Measurements from ENCODE around the gene PIP5K1B. TPM values are rescaled to one million over a fixed set of nuclear protein-coding genes. Genes with fewer than 3 reads are reported as not detected.

PIP5K1B gene
- total and polyA plus RNA-seq, 5 donors: 37.8 to 81.5 (median 67.9) TPM

GRCh38 chr9:68904454-68904853 lies 199.4 kb downstream of the PIP5K1B start:
- intact Hi-C loops (cut with DNase I): loop anchor here in 1 of 4 donors (2.0 kb wide), 1 partner anchor 14 kb away; no protein-coding TSS in a partner anchor
- ATAC-seq (peak; percentile 57 to 73), DNase-seq (no peak)
- WGBS: 39% methylated on average over 6 of the region's 6 CpGs
- no peaks in the 10 kb centered on the region for H3K9me3 ChIP-seq (ENCODE audit: control insufficient read depth, low read length)
- no peaks in the 10 kb centered on the region for H3K27me3 ChIP-seq (ENCODE audit: control insufficient read depth, insufficient read depth)
- H3K27ac ChIP-seq (ENCODE audit: low read length): no peak overlapping the region
- H3K4me3 ChIP-seq (ENCODE audit: low read length): no peak overlapping the region
- peaks cover 3% of the 10 kb centered on the region for H3K4me1 ChIP-seq (ENCODE audit: control insufficient read depth, insufficient read depth, low read length)

DNA sequence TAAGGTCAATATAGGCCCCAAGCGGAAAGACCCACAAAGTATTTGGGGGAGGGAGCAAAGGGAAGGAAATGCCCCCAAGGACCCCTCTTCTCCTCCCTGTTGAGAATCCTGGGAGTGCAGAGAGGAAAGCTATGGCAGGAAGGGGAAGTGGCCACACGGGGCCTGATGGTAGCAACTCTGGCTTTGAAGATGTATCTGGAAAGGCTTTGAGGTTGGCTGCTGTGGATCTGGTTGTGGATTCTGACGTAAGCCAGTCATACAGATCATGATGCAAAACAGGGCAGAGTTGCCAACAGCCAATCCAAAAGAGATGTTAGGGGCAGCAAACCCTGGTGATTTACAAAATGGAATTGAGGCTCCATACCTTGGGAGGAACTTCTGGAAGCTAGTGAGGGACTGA lies 200.1 kb downstream of the PIP5K1B start:
- Histone ChIP-seq H3K9me3 (ENCODE audit: control insufficient read depth, low read length) (no peaks in the 10 kb centered on the region), H3K27me3 (ENCODE audit: control insufficient read depth, insufficient read depth) (no peaks in the 10 kb centered on the region), H3K4me3 (ENCODE audit: low read length) (no peak overlapping the region), H3K27ac (ENCODE audit: low read length) (peak overlapping the region; percentile 30), H3K4me1 (ENCODE audit: control insufficient read depth, insufficient read depth, low read length) (peaks cover 3% of the 10 kb centered on the region)
- WGBS: 30% methylated on average over 3 of the region's 3 CpGs
- ATAC-seq (no peak), DNase-seq (no peak)
- intact Hi-C loops (cut with DNase I): loop anchor here in 1 of 4 donors (2.0 kb wide), 1 partner anchor 14 kb away; no protein-coding TSS in a partner anchor

- H3K27ac ChIP-seq (ENCODE audit: low read length): no peak overlapping the region
- H3K4me1 ChIP-seq (ENCODE audit: control insufficient read depth, insufficient read depth, low read length): peaks cover 3% of the 10 kb centered on the region
- H3K27me3 ChIP-seq (ENCODE audit: control insufficient read depth, insufficient read depth): no peaks in the 10 kb centered on the region
- intact Hi-C loops (cut with DNase I): no loop called here
- ATAC-seq (no peak), DNase-seq (no peak)
- no peaks in the 10 kb centered on the region for H3K9me3 ChIP-seq (ENCODE audit: control insufficient read depth, low read length)
- WGBS: 92% methylated on average over 2 of the region's 2 CpGs
- no peak overlapping the region for H3K4me3 ChIP-seq (ENCODE audit: low read length)
These were observed 202.9 kb downstream of the PIP5K1B start for GRCh38 chr9:68907910-68908309.

DNA sequence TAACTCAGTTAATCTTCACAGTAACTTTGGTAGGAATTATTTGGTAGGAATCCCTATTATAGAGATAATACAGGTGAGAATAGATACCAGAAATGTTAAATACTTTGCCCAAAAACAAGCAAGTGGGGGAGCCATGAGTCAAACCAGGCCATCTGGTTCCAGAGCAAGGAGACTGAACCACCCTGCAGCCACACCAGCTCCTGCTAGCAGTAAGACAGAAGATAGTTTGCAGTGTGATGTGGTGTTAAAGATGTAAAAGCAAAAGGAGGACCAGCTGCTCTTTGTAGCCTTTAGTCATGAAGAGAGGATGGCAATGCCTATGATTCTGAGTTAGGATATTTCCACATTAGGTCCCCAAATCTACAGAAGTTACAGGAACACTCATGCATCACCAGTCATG lies 207.5 kb downstream of the PIP5K1B start:
- intact Hi-C loops (cut with DNase I): no loop called here
- Histone ChIP-seq H3K27me3 (ENCODE audit: control insufficient read depth, insufficient read depth) (no peaks in the 10 kb centered on the region), H3K9me3 (ENCODE audit: control insufficient read depth, low read length) (no peaks in the 10 kb centered on the region), H3K4me1 (ENCODE audit: control insufficient read depth, insufficient read depth, low read length) (peaks cover 2% of the 10 kb centered on the region), H3K27ac (ENCODE audit: low read length) (no peak overlapping the region), H3K4me3 (ENCODE audit: low read length) (no peak overlapping the region)
- DNase-seq (no peak), ATAC-seq (no peak)

DNA sequence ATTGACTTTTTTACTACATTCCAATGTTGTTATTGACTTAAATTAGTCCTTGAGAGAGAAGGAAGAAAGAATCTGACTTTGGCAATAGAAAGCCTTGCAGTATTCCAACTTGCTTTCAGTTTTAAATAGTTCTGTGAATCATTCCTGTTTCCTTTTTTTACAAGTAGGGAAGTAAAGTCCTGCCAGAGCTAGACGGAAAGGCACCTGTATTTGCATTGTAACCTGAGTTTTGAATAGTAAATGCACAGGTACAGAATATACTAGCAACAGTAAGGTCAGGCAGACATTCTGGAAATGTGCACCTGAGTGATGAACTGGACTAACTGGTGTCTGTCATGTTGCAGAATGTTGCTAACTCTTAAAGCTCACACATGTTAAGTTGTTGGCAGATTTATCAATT lies 208.0 kb downstream of the PIP5K1B start:
- no peak for ATAC-seq
- WGBS: 10% methylated on average over 1 of the region's 1 CpG
- intact Hi-C loops (cut with DNase I): no loop called here
- Histone ChIP-seq H3K4me3 (ENCODE audit: low read length) (no peak overlapping the region), H3K4me1 (ENCODE audit: control insufficient read depth, insufficient read depth, low read length) (peaks cover 2% of the 10 kb centered on the region), H3K9me3 (ENCODE audit: control insufficient read depth, low read length) (no peaks in the 10 kb centered on the region), H3K27me3 (ENCODE audit: control insufficient read depth, insufficient read depth) (no peaks in the 10 kb centered on the region), H3K27ac (ENCODE audit: low read length) (no peak overlapping the region)
- DNase-seq: no peak

- Histone ChIP-seq H3K9me3 (ENCODE audit: control insufficient read depth, low read length) (no peaks in the 10 kb centered on the region), H3K27ac (ENCODE audit: low read length) (no peak overlapping the region), H3K4me1 (ENCODE audit: control insufficient read depth, insufficient read depth, low read length) (peaks cover 2% of the 10 kb centered on the region), H3K4me3 (ENCODE audit: low read length) (no peak overlapping the region), H3K27me3 (ENCODE audit: control insufficient read depth, insufficient read depth) (no peaks in the 10 kb centered on the region)
- 62% methylated on average over 2 of the region's 2 CpGs for WGBS
- intact Hi-C loops (cut with DNase I): no loop called here
- ATAC-seq (no peak), DNase-seq (no peak)
These were observed 209.7 kb downstream of the PIP5K1B start for GRCh38 chr9:68914751-68915150.

DNA sequence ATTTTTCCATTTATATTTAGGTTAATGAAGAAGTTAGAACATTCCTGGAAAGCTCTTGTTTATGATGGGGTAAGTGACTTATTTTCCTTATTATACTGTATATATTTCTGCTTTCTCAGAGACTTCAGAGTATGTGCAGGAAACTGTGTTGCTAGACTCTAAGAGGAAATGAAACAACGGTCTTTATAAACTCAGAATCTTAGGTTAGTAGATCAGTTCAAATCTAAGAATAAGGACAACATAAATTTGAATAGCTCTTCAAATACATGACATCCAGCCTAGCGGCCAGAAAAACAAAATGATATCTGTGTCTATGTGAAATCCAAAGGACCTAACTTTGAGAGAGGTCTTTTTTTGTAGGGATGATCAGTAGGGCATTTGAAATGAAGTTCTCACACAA lies 214.6 kb downstream of the PIP5K1B start:
- no peaks in the 10 kb centered on the region for H3K27me3 ChIP-seq (ENCODE audit: control insufficient read depth, insufficient read depth)
- peaks cover 2% of the 10 kb centered on the region for H3K4me1 ChIP-seq (ENCODE audit: control insufficient read depth, insufficient read depth, low read length)
- H3K9me3 ChIP-seq (ENCODE audit: control insufficient read depth, low read length): no peaks in the 10 kb centered on the region
- 59% methylated on average over 2 of the region's 2 CpGs for WGBS
- ATAC-seq (no peak), DNase-seq (no peak)
- no peak overlapping the region for H3K27ac ChIP-seq (ENCODE audit: low read length)
- no peak overlapping the region for H3K4me3 ChIP-seq (ENCODE audit: low read length)
- intact Hi-C loops (cut with DNase I): no loop called here

- WGBS: 97% methylated on average over 1 of the region's 1 CpG
- Histone ChIP-seq H3K4me3 (ENCODE audit: low read length) (no peak overlapping the region), H3K27me3 (ENCODE audit: control insufficient read depth, insufficient read depth) (no peaks in the 10 kb centered on the region), H3K9me3 (ENCODE audit: control insufficient read depth, low read length) (no peaks in the 10 kb centered on the region), H3K4me1 (ENCODE audit: control insufficient read depth, insufficient read depth, low read length) (no peaks in the 10 kb centered on the region), H3K27ac (ENCODE audit: low read length) (no peak overlapping the region)
- ATAC-seq (no peak), DNase-seq (no peak)
- intact Hi-C loops (cut with DNase I): no loop called here
These were observed 215.9 kb downstream of the PIP5K1B start for GRCh38 chr9:68920921-68921320.

GRCh38 chr9:68923480-68923879 lies 218.4 kb downstream of the PIP5K1B start:
- Histone ChIP-seq H3K4me3 (ENCODE audit: low read length) (no peak overlapping the region), H3K27ac (ENCODE audit: low read length) (no peak overlapping the region), H3K27me3 (ENCODE audit: control insufficient read depth, insufficient read depth) (no peaks in the 10 kb centered on the region), H3K9me3 (ENCODE audit: control insufficient read depth, low read length) (no peaks in the 10 kb centered on the region), H3K4me1 (ENCODE audit: control insufficient read depth, insufficient read depth, low read length) (no peaks in the 10 kb centered on the region)
- no peak for ATAC-seq
- no peak for DNase-seq
- intact Hi-C loops (cut with DNase I): no loop called here

- no peaks in the 10 kb centered on the region for H3K27me3 ChIP-seq (ENCODE audit: control insufficient read depth, insufficient read depth)
- intact Hi-C loops (cut with DNase I): no loop called here
- WGBS: 57% methylated on average over 6 of the region's 6 CpGs
- no peaks in the 10 kb centered on the region for H3K4me1 ChIP-seq (ENCODE audit: control insufficient read depth, insufficient read depth, low read length)
- ATAC-seq: no peak
- no peaks in the 10 kb centered on the region for H3K9me3 ChIP-seq (ENCODE audit: control insufficient read depth, low read length)
- DNase-seq: no peak
- H3K4me3 ChIP-seq (ENCODE audit: low read length): no peak overlapping the region
- H3K27ac ChIP-seq (ENCODE audit: low read length): no peak overlapping the region
These were observed 220.1 kb downstream of the PIP5K1B start for GRCh38 chr9:68925175-68925574.

DNA sequence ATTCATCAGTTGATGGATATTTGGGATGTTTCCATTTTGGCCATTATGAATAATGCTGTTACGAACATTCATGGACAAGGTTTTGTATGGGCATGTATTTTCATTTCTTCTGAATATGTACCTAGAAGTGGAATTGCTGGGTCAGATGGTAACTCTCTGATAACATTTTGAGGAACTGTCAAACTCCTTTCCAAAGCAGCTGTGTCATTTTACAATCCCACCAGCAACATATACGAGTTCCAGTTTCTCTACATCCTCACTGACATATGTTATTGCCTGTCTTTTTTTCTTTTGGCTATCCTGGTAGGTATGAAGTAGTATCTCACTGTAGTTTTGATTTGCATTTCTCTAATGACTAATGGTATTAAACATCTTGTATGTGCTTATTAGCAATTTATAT lies 222.1 kb downstream of the PIP5K1B start:
- H3K27me3 ChIP-seq (ENCODE audit: control insufficient read depth, insufficient read depth): no peaks in the 10 kb centered on the region
- DNase-seq (no peak), ATAC-seq (no peak)
- H3K4me3 ChIP-seq (ENCODE audit: low read length): no peak overlapping the region
- WGBS: 79% methylated on average over 2 of the region's 2 CpGs
- no peaks in the 10 kb centered on the region for H3K4me1 ChIP-seq (ENCODE audit: control insufficient read depth, insufficient read depth, low read length)
- H3K9me3 ChIP-seq (ENCODE audit: control insufficient read depth, low read length): no peaks in the 10 kb centered on the region
- intact Hi-C loops (cut with DNase I): no loop called here
- H3K27ac ChIP-seq (ENCODE audit: low read length): no peak overlapping the region

DNA sequence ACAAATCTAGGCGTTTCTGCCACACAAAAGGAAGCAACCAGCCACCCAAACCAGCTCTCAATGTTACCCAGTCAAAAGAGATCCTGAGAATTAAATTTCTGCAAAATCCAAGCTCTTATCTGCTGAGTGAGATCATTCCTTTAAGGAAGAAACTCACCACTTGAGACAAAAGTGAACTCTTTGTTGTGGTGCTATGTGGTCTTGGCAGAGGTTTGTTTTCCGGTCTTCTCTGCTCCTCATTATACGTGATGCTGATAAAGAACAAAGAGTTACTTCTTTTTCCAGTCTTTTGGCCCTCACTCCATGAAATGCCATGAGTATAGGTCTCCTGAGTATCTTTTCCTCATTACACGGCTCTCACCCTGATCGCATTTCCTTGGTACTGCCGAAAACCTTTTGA lies 226.8 kb downstream of the PIP5K1B start:
- H3K27me3 ChIP-seq (ENCODE audit: control insufficient read depth, insufficient read depth): no peaks in the 10 kb centered on the region
- 64% methylated on average over 6 of the region's 6 CpGs for WGBS
- no peak overlapping the region for H3K4me3 ChIP-seq (ENCODE audit: low read length)
- no peaks in the 10 kb centered on the region for H3K9me3 ChIP-seq (ENCODE audit: control insufficient read depth, low read length)
- H3K4me1 ChIP-seq (ENCODE audit: control insufficient read depth, insufficient read depth, low read length): no peaks in the 10 kb centered on the region
- intact Hi-C loops (cut with DNase I): loop anchor here in 1 of 4 donors (10.0 kb wide), 2 partner anchors 47 to 63 kb away; no protein-coding TSS in a partner anchor
- DNase-seq (no peak), ATAC-seq (no peak)
- no peak overlapping the region for H3K27ac ChIP-seq (ENCODE audit: low read length)
